Measurements from ENCODE around the gene ELAPOR1.
"Not testable (repeated sequence)": the region's sequence is repeated elsewhere in the genome, so short reads cannot be mapped to it uniquely, and the experiment has no call there.

The ELAPOR1 gene

DNA sequence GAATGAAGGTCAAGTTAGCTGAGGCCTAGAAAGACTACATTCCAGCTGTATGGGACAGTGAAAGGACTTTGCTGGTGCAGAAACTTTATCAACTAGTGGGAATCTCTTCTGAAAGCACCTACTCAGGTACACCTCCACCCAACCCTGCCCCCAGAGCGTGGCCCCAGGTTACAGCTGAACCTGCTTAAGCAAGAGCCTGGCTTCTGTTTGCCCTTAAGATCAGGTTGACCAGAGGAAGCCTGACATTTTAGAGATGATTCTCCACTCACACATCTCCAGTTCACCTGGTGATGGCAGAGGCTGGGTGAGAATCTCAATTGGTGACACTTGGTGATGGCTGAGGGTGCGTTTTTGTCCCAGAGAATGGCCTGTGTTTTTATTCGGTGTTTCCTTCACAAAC, 24.0 kb downstream of the ELAPOR1 start:
- DNase-seq, result no peak

DNA sequence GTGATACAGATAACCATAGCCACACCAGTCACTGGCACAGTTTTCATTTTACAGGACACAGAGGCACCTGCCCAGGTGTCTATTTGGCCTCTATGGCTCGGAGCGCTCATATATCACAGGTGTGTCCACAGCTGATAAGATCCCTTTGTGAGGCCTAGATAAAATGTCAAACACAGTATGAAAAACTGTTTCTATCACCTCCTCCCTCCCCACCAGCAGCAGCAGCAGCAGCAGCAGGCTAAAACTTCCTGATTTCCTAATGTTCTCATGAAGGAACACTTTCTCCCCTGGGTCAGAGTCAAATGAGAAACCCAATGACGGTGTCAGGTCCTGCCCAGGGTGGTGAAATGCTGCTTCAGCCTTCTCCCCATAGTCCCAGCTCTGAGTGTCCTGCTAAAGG, 24.4 kb downstream of the ELAPOR1 start:
- no peak for DNase-seq

DNA sequence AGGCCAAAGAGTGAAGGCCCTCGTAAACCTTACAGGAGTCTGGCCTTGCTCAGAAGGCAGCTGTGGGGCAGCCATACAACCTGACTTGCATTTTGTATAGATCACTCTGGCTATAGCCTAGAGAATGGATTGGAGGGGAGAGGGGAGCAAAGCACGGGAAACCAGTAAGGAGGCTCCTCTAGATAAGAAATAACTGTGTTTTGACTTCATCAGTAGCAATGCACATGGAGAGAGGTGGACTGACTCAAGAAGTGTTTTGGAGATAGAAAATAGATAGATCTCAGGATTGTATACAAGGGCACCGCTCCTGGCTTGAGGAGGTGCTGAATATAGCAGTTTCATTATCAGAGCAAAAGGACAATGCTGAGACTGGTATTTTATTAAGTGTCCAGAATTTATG, 26.5 kb downstream of the ELAPOR1 start:
- no peak for DNase-seq

DNA sequence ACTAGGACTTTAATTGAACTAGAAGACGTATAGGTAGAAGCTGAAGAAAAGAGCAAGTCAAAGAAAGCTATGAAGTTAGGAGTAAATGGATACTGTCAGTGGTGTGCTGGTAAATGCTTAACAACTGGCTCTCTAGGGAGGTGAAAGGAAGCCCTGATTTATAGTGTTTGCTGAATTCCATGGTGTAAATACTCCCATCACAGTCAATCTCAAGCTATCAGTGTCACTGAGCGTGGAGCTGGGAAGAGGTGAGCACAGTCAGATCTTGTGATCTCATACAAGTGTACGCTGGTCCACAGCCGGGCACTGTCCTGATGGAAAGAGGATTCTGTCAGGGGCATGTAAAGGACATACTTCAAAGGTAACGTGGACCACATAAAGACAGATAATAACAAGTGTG, 28.3 kb downstream of the ELAPOR1 start:
- no peak for DNase-seq

DNA sequence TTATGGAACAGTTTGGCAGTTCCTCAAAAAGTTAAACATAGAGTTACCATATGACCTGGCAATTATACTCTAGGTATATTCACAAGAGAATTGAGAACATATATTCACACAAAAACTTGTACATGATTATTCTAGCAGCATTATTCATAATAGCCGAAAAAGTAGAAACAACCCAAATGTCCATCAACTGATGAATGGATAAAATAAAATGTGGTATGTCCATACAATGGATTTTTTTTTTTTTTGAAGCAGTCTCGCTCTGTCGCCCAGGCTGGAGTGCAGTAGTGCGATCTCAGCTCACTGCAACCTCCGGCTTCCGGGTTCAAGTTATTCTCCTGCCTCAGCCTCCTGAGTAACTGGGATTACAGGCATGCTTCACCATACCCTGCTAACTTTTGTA, 28.8 kb downstream of the ELAPOR1 start:
- not testable (repeated sequence) for DNase-seq

DNA sequence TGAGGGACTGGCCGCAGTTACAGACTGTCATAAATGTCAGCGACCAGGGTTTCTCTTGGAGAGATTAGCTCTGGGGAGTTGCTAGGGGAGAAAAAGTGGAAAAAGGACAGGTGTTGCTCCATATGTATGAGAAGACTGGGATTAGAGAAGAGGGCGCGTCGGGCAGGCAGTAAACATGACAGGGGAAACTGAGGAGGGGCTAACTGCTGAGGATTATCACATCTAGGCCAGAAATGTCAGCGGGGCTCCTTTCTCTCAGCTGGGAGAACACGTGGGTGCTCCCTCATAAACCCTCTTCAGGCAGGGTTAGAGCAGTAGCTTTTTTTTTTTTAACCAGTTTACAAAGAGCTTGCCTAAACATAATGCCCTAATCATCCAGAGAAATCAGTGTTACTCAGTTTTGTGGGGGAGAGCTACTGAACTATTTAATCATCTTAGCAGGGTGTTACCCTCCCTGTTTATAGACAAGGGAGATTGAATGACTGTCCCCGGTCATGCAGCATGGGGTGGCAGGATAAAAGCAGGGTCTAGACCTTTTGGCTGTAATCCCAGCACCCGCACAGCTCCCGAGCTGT, 35.2 kb downstream of the ELAPOR1 start:
- DNase-seq, result no peak

DNA sequence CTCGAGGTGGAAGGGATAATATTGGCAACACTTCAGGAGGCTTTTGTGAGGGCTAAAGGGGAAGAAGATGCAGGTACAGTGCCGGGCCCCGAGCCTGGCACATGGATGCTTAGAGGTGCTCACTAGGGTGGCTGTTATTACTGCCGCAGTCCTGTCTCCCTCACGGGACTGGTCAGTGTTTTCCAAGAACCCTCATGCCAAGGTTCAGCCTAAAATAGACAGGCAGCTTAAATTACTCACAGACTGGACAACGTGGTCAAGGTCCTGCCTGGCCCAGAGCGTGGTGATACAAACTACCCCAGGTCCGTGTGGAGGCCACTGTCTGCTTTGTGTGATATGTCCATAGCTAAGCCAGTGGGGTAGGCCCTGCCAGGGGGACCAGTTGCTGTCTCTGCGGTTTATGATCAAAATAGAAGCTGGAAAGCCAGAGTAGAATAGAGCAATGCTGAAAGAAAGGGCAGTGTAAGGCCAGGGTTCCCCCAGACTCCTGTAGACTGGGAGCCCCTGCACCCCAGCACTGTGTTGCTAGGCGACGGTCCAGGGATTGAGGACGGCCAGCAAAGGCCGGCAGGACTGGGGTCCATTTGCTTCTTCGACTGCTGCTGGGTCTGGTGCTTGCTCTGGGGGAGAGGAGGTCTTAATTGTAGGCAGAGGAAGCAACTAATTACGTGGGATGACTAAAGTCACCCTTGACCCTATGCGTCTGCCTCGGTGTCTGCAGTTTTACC, 36.1 kb downstream of the ELAPOR1 start:
- DNase-seq, result no peak

DNA sequence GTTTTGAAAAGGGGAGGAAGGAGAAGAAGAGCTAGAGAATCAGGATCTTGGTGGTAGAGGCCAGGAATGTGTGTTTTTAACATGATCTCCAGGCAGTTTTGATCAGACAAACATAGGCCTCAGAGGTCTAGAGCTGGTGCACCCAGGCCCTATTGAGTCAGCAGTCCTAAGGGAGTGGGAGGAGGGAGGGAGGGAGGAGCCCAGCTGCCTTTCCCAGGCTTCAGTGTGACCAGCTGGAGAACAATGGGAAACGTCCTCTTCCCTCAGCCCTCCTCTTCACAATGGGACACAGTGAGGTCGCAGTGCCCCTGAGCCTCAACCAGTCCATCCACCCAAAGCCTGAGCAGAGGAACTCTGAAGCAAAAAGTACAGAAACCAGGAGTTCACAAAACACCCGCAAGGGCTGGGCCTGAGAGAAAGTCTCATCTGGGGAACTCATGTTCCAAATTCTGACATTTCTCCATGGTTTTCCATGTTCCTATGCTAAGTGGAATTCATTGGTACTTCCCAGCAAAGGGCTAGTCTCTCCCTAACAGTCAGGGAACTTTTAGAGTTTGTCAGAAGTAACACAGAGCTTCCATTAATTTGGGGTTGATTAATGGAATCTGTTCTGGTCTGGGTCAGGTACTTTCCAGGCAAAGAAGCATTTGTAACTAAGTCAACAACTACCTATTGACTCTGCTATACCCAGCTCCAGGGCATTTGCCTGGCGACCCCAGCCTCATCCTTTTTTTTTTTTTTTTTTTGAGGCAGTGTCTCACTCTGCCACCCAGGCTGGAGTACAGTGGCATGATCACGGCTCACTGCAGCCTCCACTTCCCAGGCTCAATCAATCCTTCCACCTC, 37.5 kb downstream of the ELAPOR1 start:
- no peak for DNase-seq

DNA sequence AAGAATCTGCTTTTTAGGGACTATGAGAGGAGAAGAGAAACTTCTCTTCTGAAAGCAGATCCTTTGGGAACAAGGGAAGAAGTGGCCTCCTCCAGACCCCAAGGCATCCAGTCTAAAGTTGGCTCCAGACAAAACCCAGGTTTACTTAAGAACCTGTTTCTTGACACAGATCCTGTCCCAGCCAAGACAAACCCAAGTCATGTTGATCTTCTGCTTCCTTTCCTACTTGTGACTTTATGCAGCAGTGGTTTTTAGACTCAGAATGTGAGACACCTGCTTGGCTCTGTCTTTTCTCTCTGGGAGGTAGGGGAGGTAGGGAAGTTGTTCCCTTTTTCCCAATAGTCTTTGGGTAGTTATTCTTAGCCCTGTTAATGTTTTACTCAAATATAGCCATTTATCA, 38.3 kb downstream of the ELAPOR1 start:
- DNase-seq, result no peak

DNA sequence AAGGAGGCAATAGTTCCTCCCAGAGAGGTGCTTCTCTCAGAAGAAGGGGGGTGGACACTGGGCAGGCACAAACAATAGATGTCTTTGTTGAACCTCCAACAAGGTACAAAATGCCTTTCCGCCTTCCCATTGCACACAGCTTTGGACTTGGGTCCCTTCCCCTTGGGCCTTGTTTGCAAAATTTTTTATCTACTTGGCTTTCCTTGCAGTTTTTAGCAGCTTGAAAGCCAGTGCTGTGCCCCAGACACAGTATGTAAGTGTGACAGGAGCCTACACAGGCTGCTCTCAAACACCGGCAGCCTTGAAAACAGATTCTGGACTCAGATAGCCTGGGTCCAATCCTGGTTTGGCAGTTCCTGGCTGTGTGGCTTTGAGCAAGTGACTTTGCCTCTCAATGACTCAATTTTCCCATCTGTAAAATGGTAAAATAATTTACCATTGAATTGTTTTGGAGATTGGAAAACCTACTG, 43.0 kb downstream of the ELAPOR1 start:
- DNase-seq, result no peak

DNA sequence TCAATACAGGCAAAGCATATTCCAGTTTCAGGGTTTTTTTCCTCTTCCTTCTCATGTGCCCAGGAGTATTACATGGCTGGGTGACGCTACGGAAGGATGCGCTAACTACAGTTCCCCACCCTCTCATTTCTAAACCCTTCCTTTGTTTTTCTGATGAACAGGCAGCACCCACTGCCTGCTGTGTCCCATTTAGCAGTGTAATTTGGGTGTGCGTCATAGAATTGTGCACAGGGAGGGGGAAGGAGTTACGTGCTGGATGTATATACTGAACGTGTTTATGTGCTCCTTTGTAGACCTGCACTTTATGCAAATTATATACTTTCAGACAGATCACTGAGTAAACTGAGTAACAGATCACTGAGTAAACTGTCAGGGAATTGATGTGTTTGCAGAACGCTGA, 44.5 kb downstream of the ELAPOR1 start:
- no peak for DNase-seq

DNA sequence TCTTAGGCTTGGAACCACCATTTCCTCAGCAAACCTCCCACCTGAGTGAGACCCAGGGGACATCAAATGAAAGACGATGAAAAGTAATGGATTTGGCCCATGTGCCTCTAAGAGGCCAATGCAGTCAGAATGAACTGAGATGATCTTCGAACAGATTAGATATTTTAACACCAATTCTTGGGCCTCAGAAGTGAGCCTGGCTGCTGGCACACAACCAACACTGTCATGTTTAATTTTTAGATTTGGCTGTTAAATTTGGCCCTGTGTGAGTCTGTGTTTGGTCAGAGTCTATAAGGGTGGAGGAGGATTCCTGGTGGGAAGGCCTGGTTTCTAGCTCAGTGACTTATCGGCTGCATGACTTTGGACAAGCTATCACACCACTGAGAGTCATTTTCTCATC, 45.4 kb downstream of the ELAPOR1 start:
- no peak for DNase-seq

DNA sequence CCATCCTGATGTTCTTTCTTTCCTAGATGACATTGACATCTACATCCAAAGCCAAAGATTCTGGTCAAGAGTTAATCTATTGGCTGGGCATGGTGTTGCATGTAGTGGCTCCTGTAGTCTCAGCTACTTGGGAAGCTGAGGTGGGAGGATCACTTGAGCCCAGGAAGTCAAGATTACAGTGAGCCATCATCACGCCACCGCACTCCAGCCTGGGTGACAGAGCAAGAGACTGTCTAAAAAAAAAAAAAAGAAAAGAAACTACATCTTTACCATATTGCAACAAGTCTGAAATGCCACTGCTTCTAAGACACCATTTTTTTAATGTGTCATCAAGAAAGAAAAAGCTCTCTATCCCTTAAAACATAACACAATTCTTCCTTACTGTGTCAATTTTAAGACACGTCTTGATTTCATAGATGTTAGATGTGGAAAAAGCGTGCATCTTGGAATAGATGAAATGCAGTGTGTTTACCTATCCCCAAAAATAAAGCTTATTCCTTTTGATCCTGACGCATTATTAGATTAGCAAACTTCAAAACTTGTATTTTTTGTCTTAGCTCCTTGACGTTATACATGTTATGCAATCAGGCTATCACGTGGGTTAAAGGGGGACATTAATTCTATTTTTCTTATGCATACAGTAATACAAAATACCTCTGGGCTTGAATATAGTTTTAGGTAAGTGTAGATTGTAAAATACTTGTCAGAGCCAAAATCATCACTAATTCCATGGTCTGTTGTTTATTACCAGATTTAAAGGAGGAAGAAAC, 46.3 kb downstream of the ELAPOR1 start:
- no peak for DNase-seq

DNA sequence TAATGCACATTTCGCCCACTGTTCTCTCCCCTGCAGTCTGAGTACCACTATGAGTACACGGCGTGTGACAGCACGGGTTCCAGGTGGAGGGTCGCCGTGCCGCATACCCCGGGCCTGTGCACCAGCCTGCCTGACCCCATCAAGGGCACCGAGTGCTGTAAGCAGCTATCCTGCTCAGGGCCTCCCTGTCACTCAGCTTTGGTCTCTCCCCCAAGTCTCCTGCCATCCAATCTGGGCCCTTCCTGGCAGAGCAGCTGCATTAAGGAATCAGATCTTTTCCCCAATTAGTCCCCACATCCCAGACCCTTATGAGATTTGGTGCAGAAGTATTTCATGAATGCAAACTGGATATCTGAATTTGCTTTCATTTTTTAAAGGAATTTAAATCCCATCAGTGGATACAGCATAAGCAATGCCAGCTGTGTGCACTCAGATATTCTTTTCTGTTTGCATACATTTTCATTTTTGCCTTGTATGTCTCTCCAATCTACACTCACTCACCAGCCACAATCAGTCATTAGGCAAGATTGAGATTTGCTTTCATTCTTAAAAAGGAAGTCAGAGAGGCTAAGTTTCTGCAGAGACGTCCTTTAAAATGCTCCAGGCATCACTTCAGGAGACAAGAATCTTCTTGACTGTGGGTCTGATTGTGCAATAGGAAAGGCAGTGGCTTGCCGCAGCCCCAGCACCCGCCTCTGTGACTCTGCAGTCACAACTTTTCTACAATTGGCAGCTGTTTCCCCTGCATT, 48.1 kb downstream of the ELAPOR1 start:
- DNase-seq, result no peak

DNA sequence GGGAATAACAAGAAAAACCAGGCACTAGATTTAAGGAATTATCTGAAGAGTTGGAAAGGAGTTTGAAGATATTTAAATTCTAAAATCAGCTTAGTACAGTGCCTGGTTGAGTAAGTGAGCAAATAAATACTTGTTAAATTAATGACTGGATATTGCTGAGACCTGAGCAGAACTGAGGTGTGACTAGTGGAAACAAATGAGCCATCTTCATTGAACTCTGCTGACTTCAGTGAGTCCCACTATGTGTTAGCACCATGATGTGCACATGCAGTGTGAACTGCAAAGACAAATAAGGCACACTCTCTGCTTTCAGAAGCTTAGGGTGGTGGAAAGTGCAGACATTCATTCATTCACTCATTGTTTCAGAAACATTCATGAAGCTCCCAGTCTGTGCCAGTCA, 48.7 kb downstream of the ELAPOR1 start:
- DNase-seq, result no peak

DNA sequence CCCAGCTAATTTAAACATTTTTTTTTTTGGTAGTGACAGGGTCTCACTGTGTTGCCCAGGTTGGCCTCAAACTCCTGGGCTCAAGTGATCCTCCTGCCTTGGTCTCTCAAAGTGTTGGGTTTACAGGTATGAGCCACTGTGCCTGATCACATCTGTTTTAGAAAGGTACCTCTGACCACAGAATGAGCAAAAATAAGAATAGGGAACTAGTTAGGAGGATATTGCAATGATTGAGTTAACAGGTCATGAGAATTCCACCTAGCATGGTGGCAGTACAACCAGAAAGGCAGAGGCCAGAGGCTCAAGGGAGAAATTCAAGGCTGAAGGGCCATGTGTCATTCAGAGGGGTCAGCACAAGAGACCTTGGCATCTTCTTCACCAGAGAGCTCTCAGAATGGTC, 49.6 kb downstream of the ELAPOR1 start:
- no peak for DNase-seq

Measured in activated CD4-positive, alpha-beta T cell treated with anti-CD3 and anti-CD28 coated beads for 4 hours (primary cell).